ENCODE data around the gene LIM2. TPM values are rescaled to one million over a fixed set of nuclear protein-coding genes. Genes with fewer than 3 reads are reported as not detected.
"Not testable (repeated sequence)": the region's sequence is repeated elsewhere in the genome, so short reads cannot be mapped to it uniquely, and the experiment has no call there.

The LIM2 gene
- total RNA-seq, 1 donor from 2014 or later = not detected

DNA sequence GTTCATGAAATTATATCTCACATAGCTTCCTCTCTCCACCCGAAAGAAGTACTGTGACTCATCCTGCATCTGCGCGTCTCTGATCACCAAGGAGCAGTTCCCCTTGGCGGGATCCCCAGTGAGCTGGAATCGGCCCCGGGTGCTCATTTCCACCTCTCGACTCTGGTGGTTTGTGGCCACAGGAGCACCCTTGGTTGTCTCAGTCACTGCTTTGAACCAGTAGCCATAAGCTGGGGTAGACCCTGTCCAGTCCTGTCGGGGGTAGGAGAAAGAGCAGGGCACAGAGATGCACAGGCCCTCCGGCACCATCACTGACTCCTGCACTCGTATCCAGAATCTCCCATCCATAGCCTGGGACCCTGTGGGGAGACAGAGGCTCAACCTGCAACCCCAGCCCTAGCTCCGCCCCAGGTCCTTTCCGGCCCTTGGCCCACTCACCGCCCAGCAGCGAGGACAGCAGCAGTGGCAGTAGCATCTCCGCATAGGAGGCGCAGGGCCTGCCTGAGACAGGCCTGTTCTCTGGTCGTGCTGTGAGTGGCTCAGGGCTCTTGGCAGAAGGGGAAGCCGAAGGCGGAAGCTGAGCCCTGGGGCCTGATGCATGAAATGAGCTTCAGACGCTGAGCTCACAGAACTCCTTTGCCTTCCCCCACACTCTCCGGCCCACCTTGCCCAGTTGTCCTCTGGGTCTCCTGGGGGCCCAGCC lies 29.5 kb upstream of the LIM2 start, which contains the start of gene SIGLEC10:
Gene SIGLEC10 (minus strand): TSS at position 536 of the 703 bp plus-strand sequence. CDS start 61 bp downstream, at position 475.
- Histone ChIP-seq H3K9me3 (no peaks in the 10 kb centered on the region), H3K36me3 (no peaks in the 10 kb centered on the region), H3K27ac (peak within 1 kb of the TSS; percentile 67), H3K4me1 (no peaks in the 10 kb centered on the region), H3K4me3 (peak within 1 kb of the TSS; percentile 27), H3K27me3 (ENCODE audit: low read depth) (peaks cover 22% of the 10 kb centered on the region)
- TF ChIP-seq, protein P1, sequence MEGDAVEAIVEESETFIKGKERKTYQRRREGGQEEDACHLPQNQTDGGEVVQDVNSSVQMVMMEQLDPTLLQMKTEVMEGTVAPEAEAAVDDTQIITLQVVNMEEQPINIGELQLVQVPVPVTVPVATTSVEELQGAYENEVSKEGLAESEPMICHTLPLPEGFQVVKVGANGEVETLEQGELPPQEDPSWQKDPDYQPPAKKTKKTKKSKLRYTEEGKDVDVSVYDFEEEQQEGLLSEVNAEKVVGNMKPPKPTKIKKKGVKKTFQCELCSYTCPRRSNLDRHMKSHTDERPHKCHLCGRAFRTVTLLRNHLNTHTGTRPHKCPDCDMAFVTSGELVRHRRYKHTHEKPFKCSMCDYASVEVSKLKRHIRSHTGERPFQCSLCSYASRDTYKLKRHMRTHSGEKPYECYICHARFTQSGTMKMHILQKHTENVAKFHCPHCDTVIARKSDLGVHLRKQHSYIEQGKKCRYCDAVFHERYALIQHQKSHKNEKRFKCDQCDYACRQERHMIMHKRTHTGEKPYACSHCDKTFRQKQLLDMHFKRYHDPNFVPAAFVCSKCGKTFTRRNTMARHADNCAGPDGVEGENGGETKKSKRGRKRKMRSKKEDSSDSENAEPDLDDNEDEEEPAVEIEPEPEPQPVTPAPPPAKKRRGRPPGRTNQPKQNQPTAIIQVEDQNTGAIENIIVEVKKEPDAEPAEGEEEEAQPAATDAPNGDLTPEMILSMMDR (IDR thresholded peaks at IDR 0.05) = no peak
- ATAC-seq = peak; percentile 72 to 85
- peak; percentile 84 for DNase-seq
- intact Hi-C loops (cut with DNase I) = no loop called here

DNA sequence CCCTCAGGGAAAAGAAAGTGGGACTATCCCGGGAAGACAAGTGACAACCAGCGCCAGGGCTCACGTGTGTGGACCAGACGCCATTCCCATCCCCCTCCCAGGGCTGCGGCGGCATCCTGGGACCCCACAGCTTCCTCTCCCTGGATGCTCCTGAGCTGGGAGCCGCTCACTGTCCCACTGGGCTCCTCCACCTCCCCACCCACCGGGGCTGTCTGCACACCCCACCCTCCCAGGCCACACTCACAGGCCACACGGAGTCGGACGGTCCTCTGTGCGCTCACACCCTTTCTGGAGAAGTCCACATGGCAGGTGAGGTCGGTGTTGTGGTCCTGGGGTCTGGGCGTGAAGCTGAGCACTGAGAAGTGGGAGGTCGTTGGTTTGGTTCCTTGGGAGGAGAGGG lies 28.6 kb upstream of the LIM2 start:
- H3K36me3 ChIP-seq; H3K27ac ChIP-seq; H3K9me3 ChIP-seq; ATAC-seq; intact Hi-C loops (cut with DNase I); H3K4me3 ChIP-seq; H3K4me1 ChIP-seq; DNase-seq: not testable (repeated sequence)
- H3K27me3 ChIP-seq (ENCODE audit: low read depth) = peaks cover 19% of the 10 kb centered on the region

DNA sequence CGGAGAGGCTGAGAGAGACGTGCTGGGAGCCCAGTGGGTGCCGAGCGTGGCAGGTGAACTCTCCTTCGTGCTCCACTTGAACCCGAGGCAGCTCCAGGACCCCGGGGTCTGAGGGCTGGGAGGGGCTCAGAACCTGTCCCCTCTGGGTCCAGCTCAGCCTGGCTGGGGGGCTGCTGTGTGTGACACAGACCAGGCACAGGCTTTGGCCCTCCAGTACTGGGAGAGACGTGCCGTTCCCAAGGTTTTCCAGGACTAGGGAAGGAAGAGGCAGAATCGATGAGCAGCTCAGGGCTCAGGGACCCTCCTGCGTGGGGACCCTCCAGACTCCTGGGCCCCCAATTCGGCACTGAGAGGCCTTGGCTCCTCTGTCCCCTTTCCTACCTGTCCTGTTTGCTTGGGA lies 27.4 kb upstream of the LIM2 start:
- Histone ChIP-seq H3K4me3 (no peak overlapping the region), H3K27ac (no peak overlapping the region), H3K9me3 (no peaks in the 10 kb centered on the region), H3K27me3 (ENCODE audit: low read depth) (peaks cover 7% of the 10 kb centered on the region), H3K4me1 (no peaks in the 10 kb centered on the region), H3K36me3 (no peaks in the 10 kb centered on the region)
- intact Hi-C loops (cut with DNase I) = no loop called here
- no peak for DNase-seq
- ATAC-seq = no peak
- TF ChIP-seq, protein P1 (IDR thresholded peaks at IDR 0.05) = no peak

GRCh38 chr19:51410950-51411748 lies 23.4 kb upstream of the LIM2 start:
- intact Hi-C loops (cut with DNase I) = no loop called here
- ATAC-seq (no peak), DNase-seq (no peak)
- Histone ChIP-seq H3K9me3 (no peaks in the 10 kb centered on the region), H3K27me3 (ENCODE audit: low read depth) (peaks cover 5% of the 10 kb centered on the region), H3K4me1 (no peaks in the 10 kb centered on the region), H3K4me3 (no peak overlapping the region), H3K27ac (no peak overlapping the region), H3K36me3 (no peaks in the 10 kb centered on the region)
- TF ChIP-seq, protein P1 (IDR thresholded peaks at IDR 0.05) = no peak

- ATAC-seq (peak; percentile 46 to 82), DNase-seq (no peak)
Measured at GRCh38 chr19:51407511-51408131, 19.8 kb upstream of the LIM2 start.

More at GRCh38 chr19:51407511-51408131, 19.8 kb upstream of the LIM2 start:
- Histone ChIP-seq H3K27me3 (ENCODE audit: low read depth) (no peaks in the 10 kb centered on the region), H3K9me3 (peaks cover 7% of the 10 kb centered on the region), H3K36me3 (no peaks in the 10 kb centered on the region), H3K4me1 (no peaks in the 10 kb centered on the region), H3K27ac (no peak overlapping the region), H3K4me3 (no peak overlapping the region)
- intact Hi-C loops (cut with DNase I) = no loop called here
- TF ChIP-seq, protein P1 (IDR thresholded peaks at IDR 0.05) = peak; percentile 36

Data from lower lobe of right lung (tissue), 2 donors.